Lower leg skin (tissue), 3 donors: ENCODE measurements around the gene CFC1.
"Not testable (repeated sequence)": the region's sequence is repeated elsewhere in the genome, so short reads cannot be mapped to it uniquely, and the experiment has no call there.

Experiments used
- CTCF ChIP-seq, 3 donors: fragments of 450-650 bp; IDR thresholded peaks; one replicate each; pipeline ENCODE4 v1.5.1; 2016; ENCODE audit warnings: antibody characterized with exemption in 3 of 3, mild to moderate bottlenecking in 3 of 3, moderate library complexity in 2 of 3
- POLR2A ChIP-seq, 2 donors: fragments of 450-650 bp; IDR thresholded peaks; one replicate each; pipeline ENCODE4 v1.6.1; 2016 to 2017; ENCODE audit warnings: antibody characterized with exemption in 2 of 2, mild to moderate bottlenecking in 1 of 2, moderate library complexity in 1 of 2

- not testable (repeated sequence) for TF ChIP-seq CTCF, POLR2A (IDR thresholded peaks at IDR 0.05)
These were observed 51.0 kb downstream of the CFC1 start for GRCh38 chr2:130548418-130548817.
